Hippocampal formation (tissue), 2 donors: ENCODE data around the gene CADM2.

Experiments
- DNase-seq, 2 donors: peaks; one replicate each; lab custom pipeline; 2025; lab: John Stamatoyannopoulos, UW

Gene CADM2

DNA sequence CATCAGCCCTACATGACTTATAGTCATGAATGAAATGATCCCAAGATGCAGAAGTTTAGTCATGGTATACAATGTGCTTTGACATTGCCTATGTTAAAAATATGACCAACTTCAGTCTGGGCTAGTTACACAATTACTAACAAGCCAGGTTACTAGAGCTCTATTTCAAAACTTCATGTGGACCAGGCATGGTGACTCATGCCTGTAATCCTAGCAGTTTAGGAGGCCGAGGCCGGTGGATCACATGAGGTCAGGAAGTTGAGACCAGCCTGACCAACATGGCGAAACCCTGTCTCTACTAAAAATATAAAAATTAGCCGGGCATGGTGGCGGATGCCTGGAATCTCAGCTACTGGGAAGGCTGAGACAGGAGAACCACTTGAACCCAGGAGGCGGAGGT is 613.0 kb downstream of the CADM2 start:
- DNase-seq = no peak

DNA sequence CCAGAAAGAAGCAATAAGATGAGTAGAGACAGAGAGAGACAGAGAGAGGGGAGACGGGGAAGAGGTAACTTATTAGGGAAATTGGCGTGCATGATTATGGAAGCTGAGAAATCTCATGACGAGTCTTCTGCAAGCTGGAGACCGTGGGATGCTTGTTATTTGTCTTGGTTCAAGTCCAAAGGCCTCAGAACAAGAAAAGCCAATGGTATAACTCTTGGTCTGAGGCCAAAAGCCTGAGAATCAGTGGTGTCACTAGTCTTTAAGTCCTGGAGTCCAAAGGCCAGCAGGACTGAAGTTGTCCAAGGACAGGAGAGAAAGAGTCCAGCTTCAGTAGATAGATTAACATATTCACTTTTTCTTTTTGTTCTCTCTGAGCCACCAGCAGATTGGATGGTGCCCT is 613.6 kb downstream of the CADM2 start:
- DNase-seq = no peak

DNA sequence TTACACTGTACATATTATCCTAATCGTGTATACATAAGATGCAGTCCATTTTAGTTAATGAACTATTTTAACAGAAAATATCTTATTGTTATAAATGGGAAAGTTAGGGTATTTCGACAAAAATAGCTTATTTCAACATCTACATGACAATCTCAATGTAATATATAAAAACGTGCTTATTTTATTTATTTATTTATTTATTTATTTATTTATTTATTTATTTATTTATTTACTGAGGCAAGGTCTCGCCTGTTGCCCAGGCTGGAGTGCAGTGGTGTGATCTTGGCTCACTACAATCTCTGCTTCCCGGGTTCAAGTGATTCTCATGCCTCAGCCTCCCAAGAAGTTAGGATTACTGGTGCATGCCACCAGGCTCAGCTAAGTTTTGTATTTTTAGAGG is 614.2 kb downstream of the CADM2 start:
- DNase-seq = no peak

DNA sequence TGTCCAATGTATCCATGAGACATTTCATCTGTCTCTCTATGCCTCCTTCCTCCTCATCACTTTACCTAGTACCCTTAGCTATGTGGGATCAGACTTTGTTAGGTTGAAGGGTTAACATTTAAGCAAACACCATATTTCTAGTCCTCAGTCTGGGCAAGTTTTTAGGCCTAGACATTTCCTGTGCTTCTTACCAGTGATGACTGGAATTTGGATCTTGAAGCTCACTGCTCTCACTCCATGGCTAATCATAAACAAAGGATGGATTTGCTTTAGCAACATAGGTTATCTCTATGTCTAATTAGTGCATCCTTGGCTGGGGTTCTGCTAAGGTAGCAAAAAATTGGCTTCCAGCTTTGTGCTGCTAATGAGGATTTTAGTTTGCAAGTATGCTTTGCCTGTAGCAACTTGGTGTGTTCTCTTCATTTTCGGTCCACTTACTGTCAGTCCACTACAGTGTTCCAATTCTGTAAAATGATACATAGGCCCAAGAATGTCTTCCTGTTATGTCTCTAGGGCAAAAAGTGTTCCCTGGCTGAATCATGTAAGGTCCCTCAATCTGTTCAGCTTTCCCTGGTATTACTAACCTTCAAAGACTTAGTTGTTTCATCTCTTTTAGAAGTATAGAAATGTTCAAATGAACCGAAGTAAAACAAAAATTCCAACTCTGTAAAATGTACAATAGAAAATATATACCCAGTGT is 615.4 kb downstream of the CADM2 start:
- no peak for DNase-seq

DNA sequence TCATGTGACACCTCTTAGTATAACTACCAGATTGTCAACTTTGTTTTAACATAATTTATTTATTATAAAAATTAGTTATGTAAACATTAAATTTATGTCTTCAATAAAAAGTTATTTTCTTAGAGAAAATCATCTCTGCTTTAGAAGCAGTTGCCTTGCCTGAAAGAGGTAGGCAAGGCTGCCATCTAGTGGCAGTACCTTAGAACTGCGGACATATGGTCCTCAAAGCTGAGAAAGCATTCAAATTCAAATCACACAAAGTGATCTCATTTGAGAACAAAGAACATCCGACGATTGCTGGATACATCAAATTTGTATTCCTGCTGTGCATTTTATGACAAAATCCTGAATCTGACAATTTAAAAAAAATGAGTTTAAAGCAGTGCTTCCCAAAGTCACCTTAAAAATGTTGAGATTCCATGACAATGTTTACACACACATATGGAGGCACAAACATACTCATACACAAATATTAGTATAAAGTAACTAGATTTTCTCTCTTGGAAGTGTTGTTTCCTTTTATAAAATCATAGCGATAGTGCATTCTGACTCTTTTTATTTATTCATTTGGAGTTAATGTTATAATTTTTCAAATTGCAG is 617.4 kb downstream of the CADM2 start:
- peak; percentile 70 to 94 for DNase-seq

DNA sequence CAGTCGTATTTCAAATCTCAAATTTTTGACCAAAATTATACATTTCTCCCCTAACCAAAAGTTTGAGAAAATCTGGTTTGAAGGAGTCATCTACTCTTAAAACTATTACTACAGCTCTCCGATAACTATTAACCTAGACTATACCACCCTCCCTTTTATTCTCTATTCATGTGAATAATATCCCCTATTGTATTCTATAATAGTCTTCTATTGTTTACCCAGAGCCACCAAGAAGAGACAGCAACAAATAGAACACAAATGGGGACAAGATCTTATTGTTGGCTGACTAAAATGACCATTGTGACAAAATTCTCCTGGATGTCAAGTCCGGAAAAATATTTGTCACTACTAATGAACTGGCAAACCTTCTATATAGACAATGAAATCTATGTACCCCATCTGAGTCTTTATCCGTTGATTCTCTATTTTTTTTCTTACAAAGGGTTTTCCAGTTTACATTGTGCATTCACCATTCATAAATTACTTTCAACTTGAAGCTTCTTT is 618.0 kb downstream of the CADM2 start:
- DNase-seq = peak in 1 of 2 donors; percentile 98

DNA sequence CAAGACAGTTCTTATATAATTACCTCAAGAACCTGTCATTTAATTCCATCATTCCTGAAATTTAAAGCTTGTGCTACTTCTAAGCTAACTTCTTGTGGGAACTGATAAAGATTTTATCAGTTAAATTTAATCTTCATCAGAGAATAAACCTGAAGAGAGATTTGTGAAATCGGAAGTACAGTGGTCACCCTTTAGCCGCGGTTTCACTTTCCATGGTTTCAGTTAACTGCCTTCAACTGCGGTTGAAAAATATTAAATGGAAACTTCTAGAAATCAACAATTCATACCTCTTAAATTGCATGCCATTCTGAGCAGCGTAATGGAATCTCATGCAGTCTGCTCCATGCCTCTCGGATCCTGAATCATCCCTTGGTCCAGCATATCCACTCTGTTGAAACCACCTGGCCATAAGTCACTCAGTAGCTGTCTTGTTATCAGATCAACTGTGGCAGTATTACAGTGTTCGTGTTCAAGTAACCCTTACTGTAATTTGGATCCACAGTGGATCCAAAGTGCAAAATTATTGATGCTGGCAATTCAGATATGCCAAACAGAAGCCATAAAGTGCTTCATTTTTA is 626.1 kb downstream of the CADM2 start:
- no peak for DNase-seq

DNA sequence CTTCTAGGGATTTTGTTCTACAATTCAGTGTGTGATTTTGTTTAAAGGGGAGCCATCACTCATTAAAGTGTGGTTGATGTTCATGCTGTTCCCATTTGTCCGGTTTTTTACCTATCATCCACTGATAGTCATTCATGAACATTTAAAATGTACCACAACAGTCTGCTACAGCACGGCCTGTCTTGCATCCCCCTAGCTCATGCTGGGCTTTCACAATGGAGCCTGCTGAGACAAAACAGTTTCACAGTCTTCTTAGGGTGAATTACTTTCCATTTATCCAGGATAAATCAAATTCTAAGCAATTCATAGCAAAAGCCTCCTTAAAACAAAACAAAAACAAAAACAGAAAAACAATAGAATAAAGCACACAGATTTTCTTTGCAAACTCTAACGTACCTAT is 627.2 kb downstream of the CADM2 start:
- no peak for DNase-seq

DNA sequence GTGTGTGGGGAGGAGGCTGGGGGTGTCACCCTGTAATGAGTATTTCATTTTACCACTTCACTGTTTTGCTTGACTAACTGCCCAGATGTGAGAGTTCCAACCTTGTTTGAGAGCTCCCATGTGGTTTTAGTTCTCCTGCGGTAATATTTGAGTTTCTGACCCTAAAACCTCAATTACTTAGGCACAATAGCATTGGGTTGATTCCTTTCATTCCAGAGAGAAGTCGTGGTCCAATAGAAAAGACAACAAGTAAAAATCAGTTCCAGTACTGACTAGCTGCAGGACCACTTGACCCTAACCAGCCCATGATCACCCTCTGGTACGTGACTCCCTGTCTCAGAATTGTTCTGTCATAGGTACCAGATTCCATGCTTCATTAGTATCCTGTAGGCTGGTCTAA is 630.4 kb downstream of the CADM2 start:
- DNase-seq = no peak

DNA sequence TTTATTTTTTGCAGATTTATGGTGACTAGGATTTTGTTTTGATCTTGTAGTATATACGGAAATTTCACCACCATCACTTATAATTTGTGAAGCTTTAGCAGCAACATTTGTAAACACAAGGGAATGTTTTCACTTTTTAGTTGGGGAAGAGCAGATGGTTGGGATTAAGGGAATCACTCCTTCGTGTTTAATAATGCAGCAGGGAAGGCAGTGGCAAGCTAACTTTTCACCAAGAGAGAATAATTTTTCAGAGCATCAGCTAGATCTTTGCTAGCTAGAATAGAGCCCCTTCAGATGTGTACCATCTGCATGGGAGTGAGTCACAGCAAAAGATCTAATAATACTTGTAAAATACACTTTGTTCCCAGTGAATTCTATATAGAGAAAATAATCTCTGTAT is 632.7 kb downstream of the CADM2 start:
- DNase-seq = peak in 1 of 2 donors; percentile 38

DNA sequence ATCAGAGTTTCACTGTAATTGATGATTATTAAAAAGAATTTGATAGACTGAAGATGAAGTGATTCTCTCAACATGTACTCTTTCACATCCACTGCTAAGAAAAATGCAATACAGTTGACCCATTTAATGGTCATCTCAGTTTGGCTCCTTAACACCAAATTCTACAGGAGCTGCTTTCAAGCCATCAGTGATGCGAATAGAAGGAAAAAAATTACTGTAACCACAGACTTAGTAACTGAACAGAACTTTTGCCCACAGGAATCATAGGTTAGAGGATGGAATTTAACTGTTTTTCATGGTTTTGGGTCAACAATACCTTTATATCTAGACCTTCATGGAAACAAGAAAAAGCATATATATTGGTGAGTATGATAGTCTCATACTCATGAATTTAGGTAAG is 633.5 kb downstream of the CADM2 start:
- DNase-seq = no peak

DNA sequence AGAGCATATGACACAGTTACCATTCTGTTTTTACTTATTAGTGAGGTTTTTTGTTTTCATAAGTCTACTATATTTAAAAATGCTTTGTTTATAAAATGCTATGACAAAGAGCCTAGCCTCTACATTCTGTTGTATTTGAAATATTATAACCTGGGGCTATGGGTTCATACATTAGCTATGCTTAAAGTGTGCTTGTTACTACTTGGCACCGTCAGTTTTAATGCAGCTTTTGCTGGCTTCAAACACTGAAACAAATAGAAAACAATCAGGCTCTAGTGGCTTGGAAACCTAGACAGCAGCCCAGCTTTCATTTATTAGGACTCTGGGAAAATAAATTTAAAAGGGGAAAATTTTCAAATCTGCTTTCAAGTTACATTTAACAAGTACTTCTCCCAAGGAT is 635.9 kb downstream of the CADM2 start:
- DNase-seq = peak in 1 of 2 donors; percentile 15

DNA sequence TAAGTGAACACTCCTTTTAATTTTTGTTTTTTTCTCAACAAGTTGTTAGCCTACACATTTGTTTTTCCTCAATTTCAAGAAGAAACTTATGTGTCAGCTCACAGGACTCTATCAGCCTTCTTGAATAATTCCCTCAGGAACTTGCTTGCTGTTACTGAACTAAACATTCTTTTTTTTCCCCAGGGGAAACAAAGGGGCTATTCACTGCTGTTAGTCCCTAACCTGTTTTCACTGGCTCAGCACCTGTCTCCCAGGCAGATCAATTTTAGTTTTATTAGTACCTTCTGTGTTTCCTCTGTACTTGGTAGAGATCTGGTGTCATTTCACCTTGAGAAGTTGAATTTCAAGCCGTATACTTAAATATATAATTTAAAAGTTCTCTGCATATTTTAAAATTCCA is 644.6 kb downstream of the CADM2 start:
- DNase-seq = no peak

DNA sequence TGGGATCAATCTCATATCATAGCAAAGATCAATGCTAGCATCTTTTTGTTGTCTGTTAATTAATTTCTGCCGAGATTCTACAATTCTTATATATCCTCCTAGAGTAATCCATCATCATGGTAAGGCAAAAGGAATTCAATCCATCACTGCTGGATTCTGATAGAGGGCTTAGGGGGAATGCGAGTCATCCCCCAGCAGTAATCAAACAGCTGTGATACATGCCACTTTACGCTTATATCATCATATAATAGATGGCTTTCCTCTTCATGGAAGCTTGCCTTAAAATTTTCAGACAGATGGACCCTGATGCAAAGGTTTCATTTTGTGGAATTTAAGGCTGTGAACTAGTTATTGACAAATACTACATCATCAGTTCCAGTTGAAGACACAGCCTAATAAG is 645.9 kb downstream of the CADM2 start:
- DNase-seq = no peak

DNA sequence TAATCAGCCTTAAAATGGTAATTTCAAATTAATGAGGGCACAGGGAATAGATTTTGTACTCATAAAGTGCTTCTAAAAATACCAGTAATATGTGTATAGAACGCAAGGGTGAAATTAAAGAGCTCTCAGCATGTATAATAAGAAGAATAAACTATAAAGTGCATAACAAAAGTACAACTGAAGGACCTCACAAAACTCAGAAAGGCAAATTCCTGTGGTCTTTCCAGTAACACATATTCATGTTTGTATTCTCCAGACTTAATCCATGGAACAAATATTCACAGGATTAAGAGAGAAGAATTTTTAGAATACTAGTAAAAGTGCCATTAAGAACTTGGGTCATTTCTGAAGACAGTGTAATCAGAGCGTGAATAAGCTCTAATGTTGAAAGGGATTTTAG is 646.3 kb downstream of the CADM2 start:
- DNase-seq = no peak

DNA sequence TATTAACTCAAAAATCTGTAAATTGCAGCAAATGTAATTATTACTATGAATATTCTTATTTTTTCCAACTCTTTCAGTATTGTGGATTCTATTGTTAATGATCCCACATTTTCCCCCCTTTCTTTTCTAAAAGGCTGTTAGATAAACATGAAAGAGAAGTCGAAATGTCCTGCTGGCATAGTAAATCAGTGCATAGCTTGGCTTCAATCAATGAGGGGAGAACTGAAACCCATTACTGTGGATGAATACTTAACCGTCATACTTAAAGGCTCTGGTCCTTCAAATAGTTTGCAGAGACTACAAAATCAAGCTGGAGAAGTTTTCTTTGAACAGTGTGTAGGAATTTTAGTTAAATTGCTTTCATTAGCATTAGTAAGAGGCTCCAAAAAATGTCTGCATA is 667.9 kb downstream of the CADM2 start:
- no peak for DNase-seq

DNA sequence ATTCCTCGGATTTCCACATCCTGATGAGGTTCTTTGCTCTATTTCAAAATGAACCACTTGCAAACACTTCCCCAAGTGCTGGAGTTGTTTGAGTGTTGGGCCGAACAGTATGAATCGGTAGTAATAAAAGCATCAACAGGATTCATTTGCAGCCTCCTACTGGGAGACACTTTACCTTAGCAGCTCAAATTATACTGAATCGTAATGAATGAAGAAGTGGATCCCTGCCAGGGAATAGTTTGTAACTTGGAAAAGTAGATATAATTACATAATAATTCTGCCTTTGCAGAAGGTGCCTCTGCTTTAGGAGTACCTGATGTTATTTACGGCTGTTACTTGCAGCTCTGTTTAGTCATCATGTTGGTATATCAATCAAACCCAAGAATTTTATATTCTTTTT is 669.1 kb downstream of the CADM2 start:
- DNase-seq = no peak

DNA sequence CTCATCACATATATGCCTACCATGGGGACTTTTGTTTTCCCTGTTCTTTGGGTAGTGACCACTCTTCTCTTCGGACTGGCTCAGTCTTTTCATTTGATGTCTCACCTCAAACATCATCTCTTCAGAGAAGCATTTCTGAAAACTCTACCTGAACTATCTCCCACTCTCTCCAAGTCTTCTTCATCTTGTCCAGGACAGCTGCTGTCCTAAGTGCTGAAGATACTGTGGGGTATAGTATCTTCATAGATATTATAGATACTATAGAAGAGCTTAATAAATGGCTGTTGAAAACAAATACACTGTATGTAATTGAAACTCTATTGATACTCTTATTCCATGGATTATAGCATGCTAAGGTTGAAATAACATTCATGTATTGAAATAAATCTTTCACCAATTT is 672.3 kb downstream of the CADM2 start:
- DNase-seq = no peak

DNA sequence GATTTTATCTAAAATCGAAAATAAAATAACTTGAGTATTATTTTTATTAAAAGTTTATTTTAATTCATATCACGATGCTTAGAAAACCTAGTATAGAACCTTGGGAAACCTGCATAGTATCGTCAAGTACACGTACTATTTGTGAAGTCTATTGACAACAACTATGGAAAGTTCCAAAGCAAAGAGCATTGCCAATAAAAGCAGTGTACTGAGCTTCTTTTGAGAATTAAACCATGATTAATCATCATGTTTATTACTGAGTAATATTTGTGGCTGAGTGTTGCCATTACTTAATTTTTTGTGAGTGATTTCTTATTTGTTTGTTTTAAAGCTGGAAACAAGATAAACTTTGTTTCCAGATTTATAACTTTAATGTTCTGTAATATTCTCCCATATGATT is 674.1 kb downstream of the CADM2 start:
- DNase-seq = no peak

DNA sequence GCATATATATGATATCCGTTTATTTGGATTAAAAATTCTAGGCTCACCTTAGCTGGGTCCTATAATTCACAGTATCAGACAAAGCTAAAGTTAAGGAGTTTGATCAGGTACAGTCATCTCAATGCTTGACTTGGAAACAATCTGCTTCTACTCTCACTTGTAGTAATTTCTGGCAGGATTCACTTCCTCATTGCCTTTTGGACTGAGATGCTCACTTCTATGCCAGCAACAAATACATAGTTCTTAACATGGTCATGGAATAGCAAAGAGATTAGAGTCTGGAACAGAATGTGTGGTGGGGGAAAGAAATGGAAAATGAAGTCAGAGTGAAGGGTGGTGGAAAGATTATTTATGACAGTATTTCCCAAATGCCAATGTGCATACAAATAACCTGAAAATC is 693.6 kb downstream of the CADM2 start:
- DNase-seq = no peak

DNA sequence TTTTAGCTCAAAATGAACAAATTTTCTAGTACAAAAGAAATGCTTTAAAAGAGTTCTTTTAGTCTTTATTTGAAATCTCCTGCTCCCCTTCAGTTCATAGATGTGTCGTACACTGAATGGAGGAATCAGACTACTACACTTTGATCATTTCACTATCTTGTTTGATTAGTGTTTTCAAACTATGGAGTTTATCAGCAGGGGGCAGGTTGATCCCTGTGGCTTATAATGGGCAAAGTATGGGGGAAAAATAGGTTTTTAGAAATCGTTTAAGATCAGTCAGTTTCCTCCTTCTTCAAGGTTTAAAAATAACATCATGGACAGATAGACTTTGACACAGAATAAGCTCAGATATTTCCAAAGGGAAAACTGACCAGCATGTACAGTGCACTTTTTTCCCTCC is 701.7 kb downstream of the CADM2 start:
- DNase-seq = no peak

DNA sequence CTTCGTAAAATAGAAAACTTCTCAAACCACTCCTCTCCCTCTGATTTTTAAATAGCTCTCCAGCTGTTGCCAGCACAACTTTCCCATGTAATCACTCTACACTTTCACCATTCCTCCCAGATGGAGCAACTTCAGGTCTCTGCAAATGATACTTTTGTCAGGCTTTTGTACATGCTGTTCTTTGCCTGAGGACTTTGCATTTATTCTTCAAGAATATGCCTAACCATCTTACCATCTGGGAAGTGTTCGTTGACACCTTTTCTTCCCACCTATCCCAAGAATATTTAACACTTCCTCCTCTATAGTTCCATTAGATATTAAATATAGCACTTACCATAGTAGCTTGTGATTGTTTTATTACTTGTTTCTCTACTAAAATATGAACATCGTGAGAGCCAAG is 703.7 kb downstream of the CADM2 start:
- DNase-seq = peak in 1 of 2 donors; percentile 74

DNA sequence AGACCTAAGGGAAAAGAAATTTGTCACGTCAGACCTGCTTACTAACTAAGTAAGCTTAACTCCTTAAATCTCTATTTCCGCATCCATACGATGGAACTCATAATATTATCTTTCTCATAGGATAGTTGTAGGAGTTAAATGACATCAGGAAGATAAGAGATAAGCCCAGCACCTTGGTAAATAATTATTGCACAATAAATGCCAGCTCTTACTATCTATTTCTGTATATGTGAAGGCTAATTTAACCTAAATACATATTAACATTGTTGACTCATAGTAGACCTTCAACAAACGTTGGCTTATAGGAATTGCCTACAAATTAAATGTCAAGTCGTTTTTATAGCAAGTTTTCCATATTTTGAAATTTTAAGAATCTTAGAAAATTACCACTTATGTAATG is 709.0 kb downstream of the CADM2 start:
- DNase-seq = no peak
